SK-N-MC (cell line): Measurements from ENCODE around the gene SEPHS1.

Experiments used
- EZH2 ChIP-seq: fragments of 200-600 bp; sonication (generic); IDR thresholded peaks from one replicate; pipeline ENCODE4 v1.6.1; 2017; ENCODE audit warnings: antibody characterized with exemption
- POLR2AphosphoS5 ChIP-seq: IDR thresholded peaks from 2 replicates; pipeline ENCODE4 v1.6.1; 2012; ENCODE audit warnings: mild to moderate bottlenecking, low read depth, low read length, borderline replicate concordance

GRCh38 chr10:13356392-13356791, 8.3 kb upstream of the SEPHS1 start:
- TF ChIP-seq POLR2AphosphoS5 = no peak
- no peak for TF ChIP-seq EZH2
